Testis (tissue), 3 donors: ENCODE results near the gene CIB4. TPM values are rescaled to one million over a fixed set of nuclear protein-coding genes. Genes with fewer than 3 reads are reported as not detected.

Experiments
- DNase-seq: peaks from one replicate; pipeline ENCODE4 v3.0.0-alpha.2; 2019
- H3K27ac ChIP-seq, 2 donors: fragments of 200-600 bp; sonication (generic); one replicate each; pipeline ENCODE4 v1.5.1; 2019
- H3K27me3 ChIP-seq: fragments of 200-600 bp; sonication (generic); one replicate; pipeline ENCODE4 v1.5.1; 2019
- H3K36me3 ChIP-seq: fragments of 200-600 bp; sonication (generic); one replicate; pipeline ENCODE4 v1.5.1; 2017; ENCODE audit warnings: low read depth; ENCODE audit errors: missing control alignments
- H3K4me1 ChIP-seq: fragments of 200-600 bp; sonication (generic); one replicate; pipeline ENCODE4 v1.5.1; 2019
- H3K4me3 ChIP-seq, 2 donors: fragments of 200-600 bp; sonication (generic); one replicate each; pipeline ENCODE4 v1.5.1; 2017 to 2019
- H3K9me3 ChIP-seq: fragments of 200-600 bp; sonication (generic); one replicate; pipeline ENCODE4 v1.5.1; 2017
- POLR2A ChIP-seq: fragments of 450-650 bp; IDR thresholded peaks from one replicate; pipeline ENCODE4 v1.6.1; 2017; ENCODE audit warnings: antibody characterized with exemption, mild to moderate bottlenecking, moderate library complexity
- WGBS, 2 donors: methylation state at CpG; one replicate each; pipeline ENCODE4 v1.1.5; 2018; 5-methylcytosine and 5-hydroxymethylcytosine counted together
- intact Hi-C: fragments of 100-400 bp; cut with DNase I; formaldehyde crosslinking; loops from one replicate; pipeline ENCODE4 v1.15.1; 2023; ENCODE audit warnings: low total_unique reads
- polyA plus RNA-seq: library from polyadenylated mRNA; stranded (reverse); fragments of 350-450 nt; fragmentation: Illumina TruSeq; extraction: RNeasy Lipid Tissue Mini Kit (QIAGEN cat#74804); gene quantifications from one replicate; pipeline ENCODE4 v1.2.3, GENCODE V29; 2014; ENCODE audit warnings: low read depth, low replicate concordance; ENCODE audit not compliant: insufficient read depth
- total RNA-seq, 2 donors: library from RNA; depleted of rRNA; stranded (reverse); fragments of >200 nt; gene quantifications; one replicate each; pipeline ENCODE4 v1.2.3, GENCODE V29; 2016
- TF ChIP-seq, protein P1 (sequence below), 3 experiments: fragments of 450-650 bp in 2 of 3; fragments of 200-600 bp in 1 of 3; sonication (generic) in 1 of 3; IDR thresholded peaks; one replicate each; pipeline ENCODE4 v1.5.1; 2016 to 2019; ENCODE audit warnings: antibody characterized with exemption in 3 of 3, mild to moderate bottlenecking in 2 of 3, moderate library complexity in 1 of 3

The CIB4 gene
- total and polyA plus RNA-seq, 3 donors from 2014 or later, result 7.5 to 30.6 (median 8.7) TPM

DNA sequence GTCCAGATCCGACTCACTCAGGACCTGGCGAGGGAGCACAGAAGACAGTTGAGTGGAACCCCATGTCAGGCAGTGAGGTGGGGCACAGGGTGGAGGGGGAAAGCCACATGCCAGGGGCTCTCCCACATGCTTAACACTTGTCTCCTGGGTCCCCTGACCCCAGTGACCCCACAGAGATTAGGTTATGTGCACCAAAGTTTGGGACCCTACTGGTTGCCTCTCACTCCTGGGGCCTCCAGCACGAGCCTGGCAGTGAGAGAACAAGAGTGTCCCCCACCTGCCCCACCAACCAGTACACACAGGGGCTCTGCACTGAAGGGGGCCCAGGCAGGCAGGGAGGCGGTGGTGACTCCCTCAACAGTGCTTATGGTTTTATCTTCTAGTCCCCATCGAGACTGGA, 58.3 kb downstream of the CIB4 start:
- no peaks in the 10 kb centered on the region for H3K27me3 ChIP-seq
- 89 to 94% methylated on average over 5 of the region's 5 CpGs for WGBS, 2 donors
- H3K27ac ChIP-seq, result no peak overlapping the region
- DNase-seq, result no peak
- intact Hi-C loops, result no loop called here
- TF ChIP-seq POLR2A, result no peak
- TF ChIP-seq, protein P1, sequence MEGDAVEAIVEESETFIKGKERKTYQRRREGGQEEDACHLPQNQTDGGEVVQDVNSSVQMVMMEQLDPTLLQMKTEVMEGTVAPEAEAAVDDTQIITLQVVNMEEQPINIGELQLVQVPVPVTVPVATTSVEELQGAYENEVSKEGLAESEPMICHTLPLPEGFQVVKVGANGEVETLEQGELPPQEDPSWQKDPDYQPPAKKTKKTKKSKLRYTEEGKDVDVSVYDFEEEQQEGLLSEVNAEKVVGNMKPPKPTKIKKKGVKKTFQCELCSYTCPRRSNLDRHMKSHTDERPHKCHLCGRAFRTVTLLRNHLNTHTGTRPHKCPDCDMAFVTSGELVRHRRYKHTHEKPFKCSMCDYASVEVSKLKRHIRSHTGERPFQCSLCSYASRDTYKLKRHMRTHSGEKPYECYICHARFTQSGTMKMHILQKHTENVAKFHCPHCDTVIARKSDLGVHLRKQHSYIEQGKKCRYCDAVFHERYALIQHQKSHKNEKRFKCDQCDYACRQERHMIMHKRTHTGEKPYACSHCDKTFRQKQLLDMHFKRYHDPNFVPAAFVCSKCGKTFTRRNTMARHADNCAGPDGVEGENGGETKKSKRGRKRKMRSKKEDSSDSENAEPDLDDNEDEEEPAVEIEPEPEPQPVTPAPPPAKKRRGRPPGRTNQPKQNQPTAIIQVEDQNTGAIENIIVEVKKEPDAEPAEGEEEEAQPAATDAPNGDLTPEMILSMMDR (IDR thresholded peaks at IDR 0.05), result no peak
- no peaks in the 10 kb centered on the region for H3K4me1 ChIP-seq
- H3K4me3 ChIP-seq, result no peak overlapping the region
- H3K9me3 ChIP-seq, result no peaks in the 10 kb centered on the region
- no peaks in the 10 kb centered on the region for H3K36me3 ChIP-seq

DNA sequence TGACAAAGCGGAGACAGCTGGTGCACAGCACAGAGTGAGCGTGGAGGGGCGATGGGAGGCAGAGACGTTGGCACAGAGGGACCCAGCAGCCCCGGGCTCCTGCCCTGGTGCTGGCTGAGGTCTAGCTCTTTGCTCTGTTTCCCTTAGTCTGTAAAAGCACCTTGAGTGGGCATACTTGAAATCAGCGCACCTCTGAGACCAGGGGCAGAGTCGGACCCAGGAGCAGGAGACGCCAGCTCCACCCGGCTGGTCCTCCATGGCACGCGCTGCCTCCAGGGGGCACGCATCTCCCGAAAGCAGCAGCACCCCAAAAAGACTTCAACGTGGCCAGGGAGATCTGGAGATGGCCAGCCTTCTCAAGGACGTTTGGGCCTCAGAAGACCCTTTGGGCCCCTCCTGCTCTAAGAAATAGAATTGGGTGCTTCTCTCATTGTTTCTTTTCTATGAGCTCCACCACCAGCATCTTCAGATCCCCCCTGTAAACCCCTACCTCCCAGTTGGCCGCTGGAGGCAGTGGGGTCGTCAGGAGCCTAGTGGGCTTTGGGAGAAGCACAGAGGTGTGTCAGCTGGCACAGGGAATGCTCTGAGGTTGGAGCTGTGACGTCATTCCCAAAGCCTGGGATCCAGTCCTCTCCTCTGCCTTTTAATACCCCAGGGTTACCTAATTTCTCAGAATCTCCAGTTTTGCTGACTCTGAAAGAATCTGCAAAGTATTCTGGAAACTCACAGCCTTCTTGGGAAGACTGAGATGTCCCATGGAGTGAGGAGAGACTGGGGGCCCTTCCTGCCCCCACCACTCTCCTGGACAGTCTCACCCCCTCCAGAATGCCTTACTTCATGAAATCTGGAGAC, 58.9 kb downstream of the CIB4 start:
- no peaks in the 10 kb centered on the region for H3K27me3 ChIP-seq
- intact Hi-C loops, result no loop called here
- no peaks in the 10 kb centered on the region for H3K36me3 ChIP-seq
- WGBS, 2 donors, result 88 to 90% methylated on average over 18 of the region's 18 CpGs
- no peaks in the 10 kb centered on the region for H3K9me3 ChIP-seq
- no peak overlapping the region for H3K27ac ChIP-seq
- DNase-seq, result no peak
- no peaks in the 10 kb centered on the region for H3K4me1 ChIP-seq
- TF ChIP-seq, protein P1 (IDR thresholded peaks at IDR 0.05), result no peak
- no peak for TF ChIP-seq POLR2A
- no peak overlapping the region for H3K4me3 ChIP-seq

DNA sequence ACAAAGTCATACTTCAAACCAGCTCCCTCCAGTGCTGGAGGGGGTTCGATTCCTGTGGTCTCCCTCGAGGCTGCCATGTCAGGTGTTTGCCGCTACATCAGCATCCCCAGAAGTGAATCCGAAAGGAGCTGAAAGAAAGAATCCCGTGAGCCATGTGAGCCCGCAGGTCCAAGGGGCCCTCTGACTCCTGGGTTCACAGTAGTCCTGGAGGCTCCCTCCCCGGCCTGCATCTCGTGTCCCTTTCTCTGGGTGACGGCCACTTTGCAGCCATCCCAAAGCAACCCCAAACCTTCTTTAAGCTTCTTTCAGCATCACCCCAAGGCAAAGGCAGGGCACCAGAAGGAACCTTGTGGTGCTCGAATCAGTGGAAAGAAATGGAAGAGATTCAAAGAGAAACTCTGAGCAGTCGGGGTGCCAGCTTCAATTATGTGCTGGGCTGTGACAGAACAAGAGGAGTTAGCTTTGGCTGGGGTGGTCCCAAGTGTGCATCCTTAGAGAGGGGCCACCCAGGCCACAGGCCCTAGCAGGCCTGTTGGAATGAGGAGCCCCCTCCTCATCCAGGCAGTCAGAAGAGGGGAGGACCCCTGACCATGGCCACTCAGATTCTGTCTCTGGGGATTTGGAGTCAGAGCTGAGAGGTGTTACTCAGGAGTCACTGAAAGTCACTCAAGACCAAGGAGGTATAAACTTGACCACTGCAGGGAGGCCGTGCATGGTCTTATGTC, 59.7 kb downstream of the CIB4 start:
- Histone ChIP-seq H3K27ac (no peak overlapping the region), H3K4me1 (no peaks in the 10 kb centered on the region), H3K36me3 (no peaks in the 10 kb centered on the region), H3K27me3 (no peaks in the 10 kb centered on the region), H3K9me3 (no peaks in the 10 kb centered on the region), H3K4me3 (no peak overlapping the region)
- no peak for DNase-seq
- intact Hi-C loops, result no loop called here
- TF ChIP-seq, protein P1 (IDR thresholded peaks at IDR 0.05), result no peak
- no peak for TF ChIP-seq POLR2A
- WGBS, 2 donors, result 84 to 93% methylated on average over 9 to 12 of the region's 12 CpGs

DNA sequence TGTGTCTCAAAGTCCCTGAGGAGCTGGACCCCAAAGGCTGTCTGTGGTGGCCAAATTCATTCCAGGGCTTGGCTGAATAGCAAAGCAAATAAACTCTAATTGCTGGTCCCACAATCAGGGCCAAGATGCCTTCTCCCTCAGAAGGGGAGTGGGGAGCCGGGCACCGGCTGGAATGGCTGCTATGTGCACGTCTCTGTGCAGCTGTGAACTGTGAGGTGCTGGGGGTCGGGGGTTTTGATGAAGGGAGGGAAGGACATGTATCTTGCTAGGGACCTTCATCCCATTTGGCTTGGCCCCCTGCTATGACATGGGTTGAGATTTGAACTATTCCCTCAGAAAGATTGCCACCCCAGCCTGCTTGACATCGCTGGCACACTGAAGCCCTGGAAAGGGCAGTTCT, 60.4 kb downstream of the CIB4 start:
- 90 to 92% methylated on average over 5 of the region's 5 CpGs for WGBS, 2 donors
- Histone ChIP-seq H3K9me3 (no peaks in the 10 kb centered on the region), H3K27me3 (no peaks in the 10 kb centered on the region), H3K36me3 (no peaks in the 10 kb centered on the region), H3K27ac (no peak overlapping the region), H3K4me3 (no peak overlapping the region), H3K4me1 (no peaks in the 10 kb centered on the region)
- intact Hi-C loops, result no loop called here
- TF ChIP-seq POLR2A, result no peak
- TF ChIP-seq, protein P1 (IDR thresholded peaks at IDR 0.05), result no peak
- DNase-seq, result no peak
